K562 (cell line): Measurements from ENCODE around the gene KCP. TPM values are rescaled to one million over a fixed set of nuclear protein-coding genes. Genes with fewer than 3 reads are reported as not detected.

Experiments
- ATF7 ChIP-seq: fragments of 450-650 bp; IDR thresholded peaks from 2 replicates; pipeline ENCODE4 v1.7.1; 2014; ENCODE audit warnings: mild to moderate bottlenecking, moderate library complexity
- COPS2 ChIP-seq: fragments of 450-650 bp; conservative IDR thresholded peaks from 2 replicates; pipeline ENCODE4 v1.6.1; 2016; ENCODE audit warnings: mild to moderate bottlenecking, moderate library complexity
- CTBP1 ChIP-seq: fragments of 450-650 bp; IDR thresholded peaks from 2 replicates; pipeline ENCODE4 v1.6.1; 2016; ENCODE audit warnings: borderline replicate concordance
- EP400 ChIP-seq: fragments of 450-650 bp; IDR thresholded peaks from 2 replicates; pipeline ENCODE4 v1.6.1; 2017; ENCODE audit warnings: antibody characterized with exemption, mild to moderate bottlenecking, moderate library complexity
- FOSL1 ChIP-seq: fragments of 200-800 bp; sonication (Bioruptor generic); conservative IDR thresholded peaks from 2 replicates; pipeline ENCODE4 v1.6.1; 2016; ENCODE audit warnings: missing genetic modification characterization, missing compliant biosample characterization
- HMG20B ChIP-seq: fragments of 250-450 bp; sonication (Bioruptor Pico); IDR thresholded peaks from 2 replicates; pipeline ENCODE4 v1.5.0; 2021; ENCODE audit warnings: mild to moderate bottlenecking
- KDM2B ChIP-seq: fragments of 250-450 bp; sonication (Bioruptor Pico); IDR thresholded peaks from 2 replicates; pipeline ENCODE4 v1.8.0; 2021; ENCODE audit warnings: mild to moderate bottlenecking, moderate library complexity
- KLF6 ChIP-seq: fragments of 250-450 bp; sonication (Bioruptor Pico); IDR thresholded peaks from 2 replicates; pipeline ENCODE4 v1.4.0; 2020; ENCODE audit warnings: mild to moderate bottlenecking, moderate library complexity, borderline replicate concordance
- MEF2A ChIP-seq: IDR thresholded peaks from 2 replicates; pipeline ENCODE4 v1.6.1; 2011; ENCODE audit warnings: low read depth, mild to moderate bottlenecking, low read length, moderate library complexity; ENCODE audit not compliant: control insufficient read depth
- NELFE ChIP-seq: IDR thresholded peaks from 2 replicates; pipeline ENCODE4 v1.6.1; 2011; ENCODE audit warnings: mild to moderate bottlenecking; ENCODE audit not compliant: insufficient read depth, insufficient read length
- PKNOX1 ChIP-seq: fragments of 450-650 bp; IDR thresholded peaks from 2 replicates; pipeline ENCODE4 v1.6.1; 2016
- RAD51 ChIP-seq: fragments of 450-650 bp; IDR thresholded peaks from 2 replicates; pipeline ENCODE4 v1.7.1; 2016; ENCODE audit warnings: low read depth, mild to moderate bottlenecking, borderline replicate concordance
- RUNX1 ChIP-seq: sonication (generic); IDR thresholded peaks from 2 replicates; pipeline ENCODE4 v1.6.1; 2016; ENCODE audit warnings: antibody characterized with exemption, low read depth
- TGIF2 ChIP-seq: sonication (generic); formaldehyde crosslinking; IDR thresholded peaks from 2 replicates; pipeline ENCODE4 v1.8.1; 2022; ENCODE audit warnings: mild to moderate bottlenecking, missing genetic modification reagents, moderate library complexity
- ZBTB26 ChIP-seq: fragments of 450-650 bp; formaldehyde crosslinking; IDR thresholded peaks from 2 replicates; pipeline ENCODE4 v1.4.0; 2022; ENCODE audit warnings: missing genetic modification characterization
- ZBTB9 ChIP-seq: fragments of 450-650 bp; formaldehyde crosslinking; IDR thresholded peaks from 2 replicates; pipeline ENCODE4 v1.4.0; 2020; ENCODE audit warnings: mild to moderate bottlenecking, moderate library complexity
- ZKSCAN8 ChIP-seq: fragments of 200-800 bp; sonication (Bioruptor generic); IDR thresholded peaks from 2 replicates; pipeline ENCODE4 v1.6.1; 2016; ENCODE audit warnings: missing genetic modification characterization, missing compliant biosample characterization
- ZNF699 ChIP-seq: fragments of 250-450 bp; sonication (Bioruptor Pico); IDR thresholded peaks from 2 replicates; pipeline ENCODE4 v1.8.0; 2021; ENCODE audit warnings: mild to moderate bottlenecking, moderate library complexity; ENCODE audit not compliant: insufficient replicate concordance
- ZNF740 ChIP-seq, 3 experiments: fragments of 200-800 bp in 1 of 3; sonication (Bioruptor generic) in 1 of 3; sonication (generic) in 1 of 3; formaldehyde crosslinking in 1 of 3; IDR thresholded peaks; 2 replicates each; pipeline versions ENCODE4 v1.6.1 to v1.8.0; 2016 to 2022; ENCODE audit warnings: mild to moderate bottlenecking in 2 of 3, missing compliant biosample characterization in 2 of 3, missing genetic modification characterization in 2 of 3, missing genetic modification reagents in 1 of 3
- polyA plus RNA-seq, 8 experiments: library from polyadenylated mRNA; depleted of rRNA in 4 of 8; stranded (reverse) in 5 of 8; unstranded in 3 of 8; fragments of >200 nt; fragmentation: Nextera tagmentation in 2 of 8; fragmentation: Illumina TruSeq in 1 of 8; extraction: Ambion mirVana in 2 of 8; extraction: Trizol in 1 of 8; gene quantifications; 2 replicates each; pipeline versions ENCODE4 v1.2.1 to v1.2.3, GENCODE V29; 2011 to 2014; ENCODE audit warnings: inconsistent platforms in 1 of 8, missing spikeins in 1 of 8
- total RNA-seq, 7 experiments: library from RNA; depleted of rRNA in 6 of 7; stranded (reverse); fragments of >200 nt in 6 of 7; fragmentation: Illumina TruSeq in 2 of 7; extraction: Trizol in 2 of 7; gene quantifications; 2 replicates each; pipeline versions ENCODE4 v1.2.1 to v1.2.3, GENCODE V29; 2011 to 2021; ENCODE audit warnings: low replicate concordance in 1 of 7
- TF ChIP-seq, protein P1 (sequence below): fragments of 250-450 bp; sonication (Bioruptor Pico); IDR thresholded peaks from 2 replicates; pipeline ENCODE4 v1.5.0; 2020; ENCODE audit warnings: mild to moderate bottlenecking, borderline replicate concordance

KCP gene
- total and polyA plus RNA-seq, 9 of the 15 experiments (the other 6 are each of a cell fraction or from before 2014, with no cell fraction given) = 0.06 to 0.17 (median 0.12) TPM; not detected in 3

GRCh38 chr7:128830231-128831177 lies 80.0 kb downstream of the KCP start, which contains the start of gene FLNC (continued):
- TF ChIP-seq ZNF740 (CRISPR knock-in tag; IDR thresholded peaks at IDR 0.05) (peak; percentile 59; the same call in 1 of the 2 replicates), ZNF740 (tag; IDR thresholded peaks at IDR 0.05) (no peak), NELFE (no peak), RAD51 (no peak), EP400 (no peak; the same call in 1 of the 2 replicates), ZBTB26 (no peak), TGIF2 (CRISPR knock-in tag) (peak; percentile 45; the same call in 1 of the 2 replicates), HMG20B (no peak), CTBP1 (peak; percentile 36), ATF7 (no peak; the same call in 1 of the 2 replicates), MEF2A (no peak), ZKSCAN8 (no peak), COPS2 (no peak), KDM2B (CRISPR knock-in tag) (peak; percentile 96), ZBTB9 (CRISPR knock-in tag) (no peak), RUNX1 (no peak), KLF6 (CRISPR knock-in tag) (no peak), PKNOX1 (no peak), ZNF699 (CRISPR knock-in tag) (no peak), FOSL1 (tag) (no peak; the same call in 1 of the 2 replicates)
- TF ChIP-seq, protein P1, sequence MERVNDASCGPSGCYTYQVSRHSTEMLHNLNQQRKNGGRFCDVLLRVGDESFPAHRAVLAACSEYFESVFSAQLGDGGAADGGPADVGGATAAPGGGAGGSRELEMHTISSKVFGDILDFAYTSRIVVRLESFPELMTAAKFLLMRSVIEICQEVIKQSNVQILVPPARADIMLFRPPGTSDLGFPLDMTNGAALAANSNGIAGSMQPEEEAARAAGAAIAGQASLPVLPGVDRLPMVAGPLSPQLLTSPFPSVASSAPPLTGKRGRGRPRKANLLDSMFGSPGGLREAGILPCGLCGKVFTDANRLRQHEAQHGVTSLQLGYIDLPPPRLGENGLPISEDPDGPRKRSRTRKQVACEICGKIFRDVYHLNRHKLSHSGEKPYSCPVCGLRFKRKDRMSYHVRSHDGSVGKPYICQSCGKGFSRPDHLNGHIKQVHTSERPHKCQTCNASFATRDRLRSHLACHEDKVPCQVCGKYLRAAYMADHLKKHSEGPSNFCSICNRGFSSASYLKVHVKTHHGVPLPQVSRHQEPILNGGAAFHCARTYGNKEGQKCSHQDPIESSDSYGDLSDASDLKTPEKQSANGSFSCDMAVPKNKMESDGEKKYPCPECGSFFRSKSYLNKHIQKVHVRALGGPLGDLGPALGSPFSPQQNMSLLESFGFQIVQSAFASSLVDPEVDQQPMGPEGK (CRISPR knock-in tag) = no peak
